ENCODE measurements around the gene TCP1. TPM values are rescaled to one million over a fixed set of nuclear protein-coding genes. Genes with fewer than 3 reads are reported as not detected.

Gene TCP1
- total and polyA plus RNA-seq, 2 experiments from 2014 or later, result 222 to 346 TPM

DNA sequence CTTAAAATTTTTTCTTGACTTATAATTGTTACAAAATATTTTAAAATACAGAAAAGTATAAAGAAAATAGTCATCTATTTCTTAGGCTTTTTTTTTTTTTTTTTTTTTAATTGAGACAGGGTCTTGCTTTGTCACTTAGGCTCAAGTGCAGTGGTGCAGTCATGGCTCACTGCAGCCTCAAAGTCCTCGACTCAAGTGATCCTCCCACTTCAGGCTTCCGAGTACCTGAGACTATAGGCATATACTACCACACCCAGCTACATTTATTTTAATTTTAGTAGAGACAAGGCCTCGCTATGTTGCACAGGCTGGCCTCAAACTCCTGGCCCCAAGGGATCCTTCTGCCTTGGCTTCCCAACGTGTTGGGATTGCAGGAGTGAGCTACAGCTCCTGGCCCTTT is 32.9 kb downstream of the TCP1 start:
- H3K27ac ChIP-seq (ENCODE audit: low read depth), result no peak overlapping the region
- H3K27ac Mint-ChIP-seq, result no peak overlapping the region
- peaks cover 7% of the 10 kb centered on the region; the same call in 1 of the 2 replicates for H3F3A ChIP-seq (replicated peaks; ENCODE audit: low read depth)
- ATAC-seq (no peak), DNase-seq (ENCODE audit: low spot score) (no peak)
- no peaks in the 10 kb centered on the region for H3K9me2 ChIP-seq (ENCODE audit: insufficient read depth)
- TF ChIP-seq, protein P1, sequence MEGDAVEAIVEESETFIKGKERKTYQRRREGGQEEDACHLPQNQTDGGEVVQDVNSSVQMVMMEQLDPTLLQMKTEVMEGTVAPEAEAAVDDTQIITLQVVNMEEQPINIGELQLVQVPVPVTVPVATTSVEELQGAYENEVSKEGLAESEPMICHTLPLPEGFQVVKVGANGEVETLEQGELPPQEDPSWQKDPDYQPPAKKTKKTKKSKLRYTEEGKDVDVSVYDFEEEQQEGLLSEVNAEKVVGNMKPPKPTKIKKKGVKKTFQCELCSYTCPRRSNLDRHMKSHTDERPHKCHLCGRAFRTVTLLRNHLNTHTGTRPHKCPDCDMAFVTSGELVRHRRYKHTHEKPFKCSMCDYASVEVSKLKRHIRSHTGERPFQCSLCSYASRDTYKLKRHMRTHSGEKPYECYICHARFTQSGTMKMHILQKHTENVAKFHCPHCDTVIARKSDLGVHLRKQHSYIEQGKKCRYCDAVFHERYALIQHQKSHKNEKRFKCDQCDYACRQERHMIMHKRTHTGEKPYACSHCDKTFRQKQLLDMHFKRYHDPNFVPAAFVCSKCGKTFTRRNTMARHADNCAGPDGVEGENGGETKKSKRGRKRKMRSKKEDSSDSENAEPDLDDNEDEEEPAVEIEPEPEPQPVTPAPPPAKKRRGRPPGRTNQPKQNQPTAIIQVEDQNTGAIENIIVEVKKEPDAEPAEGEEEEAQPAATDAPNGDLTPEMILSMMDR (conservative IDR thresholded peaks at IDR 0.05; ENCODE audit: low read depth in 2 of 2), result no peak
- TF ChIP-seq, protein P2, sequence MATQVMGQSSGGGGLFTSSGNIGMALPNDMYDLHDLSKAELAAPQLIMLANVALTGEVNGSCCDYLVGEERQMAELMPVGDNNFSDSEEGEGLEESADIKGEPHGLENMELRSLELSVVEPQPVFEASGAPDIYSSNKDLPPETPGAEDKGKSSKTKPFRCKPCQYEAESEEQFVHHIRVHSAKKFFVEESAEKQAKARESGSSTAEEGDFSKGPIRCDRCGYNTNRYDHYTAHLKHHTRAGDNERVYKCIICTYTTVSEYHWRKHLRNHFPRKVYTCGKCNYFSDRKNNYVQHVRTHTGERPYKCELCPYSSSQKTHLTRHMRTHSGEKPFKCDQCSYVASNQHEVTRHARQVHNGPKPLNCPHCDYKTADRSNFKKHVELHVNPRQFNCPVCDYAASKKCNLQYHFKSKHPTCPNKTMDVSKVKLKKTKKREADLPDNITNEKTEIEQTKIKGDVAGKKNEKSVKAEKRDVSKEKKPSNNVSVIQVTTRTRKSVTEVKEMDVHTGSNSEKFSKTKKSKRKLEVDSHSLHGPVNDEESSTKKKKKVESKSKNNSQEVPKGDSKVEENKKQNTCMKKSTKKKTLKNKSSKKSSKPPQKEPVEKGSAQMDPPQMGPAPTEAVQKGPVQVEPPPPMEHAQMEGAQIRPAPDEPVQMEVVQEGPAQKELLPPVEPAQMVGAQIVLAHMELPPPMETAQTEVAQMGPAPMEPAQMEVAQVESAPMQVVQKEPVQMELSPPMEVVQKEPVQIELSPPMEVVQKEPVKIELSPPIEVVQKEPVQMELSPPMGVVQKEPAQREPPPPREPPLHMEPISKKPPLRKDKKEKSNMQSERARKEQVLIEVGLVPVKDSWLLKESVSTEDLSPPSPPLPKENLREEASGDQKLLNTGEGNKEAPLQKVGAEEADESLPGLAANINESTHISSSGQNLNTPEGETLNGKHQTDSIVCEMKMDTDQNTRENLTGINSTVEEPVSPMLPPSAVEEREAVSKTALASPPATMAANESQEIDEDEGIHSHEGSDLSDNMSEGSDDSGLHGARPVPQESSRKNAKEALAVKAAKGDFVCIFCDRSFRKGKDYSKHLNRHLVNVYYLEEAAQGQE (IDR thresholded peaks at IDR 0.05; ENCODE audit: unreplicated experiment), result no peak
- TF ChIP-seq POLR2AphosphoS5 (IDR thresholded peaks at IDR 0.05; ENCODE audit: low read depth), result 0 out of 2 replicates have a peak, but pooled peaks have one; percentile 11
- peaks cover 9% of the 10 kb centered on the region for H3K27me3 Mint-ChIP-seq (ENCODE audit: insufficient read depth, low read depth, poor library complexity)
- no peak overlapping the region for H3K4me2 ChIP-seq
- H3K36me3 ChIP-seq (ENCODE audit: insufficient read depth), result peaks cover 42% of the 10 kb centered on the region; the same call in 1 of the 2 replicates
- H3K4me1 ChIP-seq (ENCODE audit: insufficient read depth), result peaks cover 11% of the 10 kb centered on the region
- 0 out of 2 replicates have a peak, but pooled peaks cover 4% of the 10 kb centered on the region for H4K20me1 ChIP-seq (replicated peaks; ENCODE audit: insufficient read depth)
- H3K36me3 Mint-ChIP-seq (ENCODE audit: low read depth), result peaks cover 71% of the 10 kb centered on the region
- no peak overlapping the region for H2AFZ ChIP-seq
- no peak overlapping the region for H3K4me3 Mint-ChIP-seq
- H3K4me3 ChIP-seq, result no peak overlapping the region
- H3K79me2 ChIP-seq (replicated peaks; ENCODE audit: insufficient read depth), result 0 out of 2 replicates have a peak, but pooled peaks cover 11% of the 10 kb centered on the region
- peaks cover 28% of the 10 kb centered on the region for H3K4me1 Mint-ChIP-seq
- H3K27me3 ChIP-seq (ENCODE audit: insufficient read depth), result no peaks in the 10 kb centered on the region
- H3K9me3 Mint-ChIP-seq, result no peaks in the 10 kb centered on the region; the same call in 2 of the 3 replicates

DNA sequence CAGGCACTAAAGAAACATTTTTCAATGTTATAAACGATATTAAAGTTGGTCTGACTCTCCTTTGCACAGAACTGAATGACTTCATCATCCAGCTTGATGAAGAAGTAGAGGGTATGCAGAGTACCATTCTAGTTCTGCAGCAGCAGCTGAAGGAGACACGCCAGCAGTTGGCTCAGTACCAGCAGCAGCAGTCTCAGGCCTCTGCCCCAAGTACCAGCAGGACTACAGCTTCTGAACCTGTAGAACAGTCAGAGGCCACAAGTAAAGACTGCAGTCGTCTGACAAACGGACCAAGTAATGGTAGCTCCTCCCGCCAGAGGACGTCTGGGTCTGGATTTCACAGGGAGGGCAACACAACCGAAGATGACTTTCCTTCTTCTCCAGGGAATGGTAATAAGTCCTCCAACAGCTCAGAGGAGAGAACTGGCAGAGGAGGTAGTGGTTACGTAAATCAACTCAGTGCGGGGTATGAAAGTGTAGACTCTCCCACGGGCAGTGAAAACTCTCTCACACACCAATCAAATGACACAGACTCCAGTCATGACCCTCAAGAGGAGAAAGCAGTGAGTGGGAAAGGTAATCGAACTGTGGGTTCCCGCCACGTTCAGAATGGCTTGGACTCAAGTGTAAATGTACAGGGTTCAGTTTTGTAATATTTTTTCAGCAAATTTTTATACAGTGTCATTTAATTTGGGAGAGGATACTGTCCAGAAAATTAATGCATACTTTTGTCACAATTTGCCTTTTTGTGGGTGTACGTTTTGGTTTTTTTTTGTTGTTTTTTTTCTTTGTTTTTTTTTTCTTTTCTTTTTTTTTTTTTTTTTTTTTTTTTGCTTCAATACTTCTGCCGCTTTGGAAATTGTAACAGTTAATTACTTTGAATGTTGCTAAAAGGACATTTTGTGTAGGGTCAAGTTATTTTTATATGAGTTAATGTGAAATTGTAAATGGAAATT is 34.2 kb downstream of the TCP1 start:
- peaks cover 81% of the 10 kb centered on the region for H3K36me3 Mint-ChIP-seq (ENCODE audit: low read depth)
- DNase-seq (ENCODE audit: low spot score) (no peak), ATAC-seq (no peak)
- TF ChIP-seq POLR2AphosphoS5 (IDR thresholded peaks at IDR 0.05; ENCODE audit: low read depth) (no peak), EZH2 (IDR thresholded peaks at IDR 0.05; ENCODE audit: low read depth, unreplicated experiment) (no peak), CREB1 (CRISPR knock-in tag; IDR thresholded peaks at IDR 0.05; ENCODE audit: low read depth) (no peak), STAT1 (IDR thresholded peaks at IDR 0.05; ENCODE audit: unreplicated experiment) (no peak), ZNF331 (CRISPR knock-in tag; IDR thresholded peaks at IDR 0.05; ENCODE audit: low read depth) (no peak), JUNB (IDR thresholded peaks at IDR 0.05; ENCODE audit: unreplicated experiment) (no peak)
- TF ChIP-seq, protein P1 (conservative IDR thresholded peaks at IDR 0.05; ENCODE audit: low read depth in 2 of 2), result no peak
- no peaks in the 10 kb centered on the region for H3K9me2 ChIP-seq (ENCODE audit: insufficient read depth)
- H3K4me3 ChIP-seq, result no peak overlapping the region
- no peak overlapping the region for H3K27ac Mint-ChIP-seq
- peaks cover 52% of the 10 kb centered on the region; the same call in 1 of the 2 replicates for H3K36me3 ChIP-seq (ENCODE audit: insufficient read depth)
- H3F3A ChIP-seq (replicated peaks; ENCODE audit: low read depth), result peaks cover 7% of the 10 kb centered on the region; the same call in 1 of the 2 replicates
- peaks cover 17% of the 10 kb centered on the region for H3K4me1 Mint-ChIP-seq
- H3K4me2 ChIP-seq, result no peak overlapping the region
- no peak overlapping the region for H3K4me3 Mint-ChIP-seq
- H4K20me1 ChIP-seq (replicated peaks; ENCODE audit: insufficient read depth), result 0 out of 2 replicates have a peak, but pooled peaks cover 4% of the 10 kb centered on the region
- 0 out of 2 replicates have a peak overlapping the region, but pooled peaks have one; percentile 17 for H3K27ac ChIP-seq (ENCODE audit: low read depth)
- H3K4me1 ChIP-seq (ENCODE audit: insufficient read depth), result peaks cover 9% of the 10 kb centered on the region
- no peaks in the 10 kb centered on the region for H3K9me3 Mint-ChIP-seq
- peaks cover 16% of the 10 kb centered on the region; the same call in 1 of the 2 replicates for H3K79me2 ChIP-seq (replicated peaks; ENCODE audit: insufficient read depth)
- no peaks in the 10 kb centered on the region for H3K27me3 ChIP-seq (ENCODE audit: insufficient read depth)
- no peak overlapping the region for H2AFZ ChIP-seq
- H3K27me3 Mint-ChIP-seq (ENCODE audit: insufficient read depth, low read depth, poor library complexity), result no peaks in the 10 kb centered on the region

Measured in GM23338 (cell line).